LNCAP (cell line): Measurements from ENCODE around the gene CACNA1C.

Source experiments
- CTCF ChIP-seq: fragments of 450-650 bp; IDR thresholded peaks from 2 replicates; pipeline ENCODE4 v1.5.1; 2017; ENCODE audit warnings: mild to moderate bottlenecking

The CACNA1C gene

GRCh38 chr12:2453076-2453760 lies 400.4 kb downstream of the CACNA1C start:
- TF ChIP-seq CTCF: no peak

GRCh38 chr12:2453761-2454090 lies 400.9 kb downstream of the CACNA1C start:
- no peak for TF ChIP-seq CTCF

GRCh38 chr12:2454601-2455177 lies 401.9 kb downstream of the CACNA1C start:
- no peak for TF ChIP-seq CTCF

- TF ChIP-seq CTCF: no peak
These were observed 402.6 kb downstream of the CACNA1C start for GRCh38 chr12:2455410-2455809.

- TF ChIP-seq CTCF: no peak
These were observed 403.5 kb downstream of the CACNA1C start for GRCh38 chr12:2456122-2456812.

- no peak for TF ChIP-seq CTCF
These were observed 404.0 kb downstream of the CACNA1C start for GRCh38 chr12:2456813-2457186.

GRCh38 chr12:2457215-2457932 lies 404.6 kb downstream of the CACNA1C start:
- TF ChIP-seq CTCF: no peak
